Measurements from ENCODE around the gene KLK15.
"Not testable (repeated sequence)": the region's sequence is repeated elsewhere in the genome, so short reads cannot be mapped to it uniquely, and the experiment has no call there.

KLK15 gene

DNA sequence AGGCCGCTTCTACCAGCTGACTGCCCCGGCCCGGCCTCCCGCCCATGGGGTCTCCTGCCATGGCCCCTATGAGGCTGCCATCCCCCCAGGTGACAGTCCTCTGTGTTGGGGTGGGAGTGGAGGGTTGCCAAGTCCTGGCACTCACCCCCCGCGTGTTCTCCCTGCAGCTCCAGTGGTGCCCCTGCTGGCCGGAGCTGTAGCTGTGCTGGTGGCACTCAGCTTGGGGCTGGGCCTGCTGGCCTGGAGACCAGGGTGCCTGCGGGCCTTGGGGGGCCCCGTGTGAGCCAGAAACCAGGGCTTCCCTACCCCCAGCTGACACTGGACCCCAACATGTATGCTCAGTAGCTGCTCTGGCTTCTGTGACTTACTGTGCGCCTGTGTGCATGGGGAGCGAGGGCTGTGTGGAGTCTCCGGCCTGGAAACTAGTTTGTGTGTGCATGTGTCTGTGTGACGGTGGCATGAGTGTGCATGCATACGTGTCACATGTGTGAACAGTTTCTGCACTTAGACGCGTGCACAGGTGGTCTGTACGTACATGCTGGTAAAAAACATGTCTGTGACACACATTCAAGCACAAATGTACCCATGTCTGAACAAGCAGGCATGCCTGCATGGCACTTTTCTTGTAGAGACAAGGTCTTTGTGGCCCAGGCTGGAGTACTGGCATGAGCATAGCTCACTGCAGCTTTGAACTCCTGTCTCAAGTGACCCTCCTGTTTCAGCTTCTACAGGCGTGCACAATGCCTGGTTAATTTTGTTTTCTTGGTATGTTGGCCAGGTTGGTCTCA lies 38.3 kb downstream of the KLK15 start:
- FAIRE-seq = no peak

DNA sequence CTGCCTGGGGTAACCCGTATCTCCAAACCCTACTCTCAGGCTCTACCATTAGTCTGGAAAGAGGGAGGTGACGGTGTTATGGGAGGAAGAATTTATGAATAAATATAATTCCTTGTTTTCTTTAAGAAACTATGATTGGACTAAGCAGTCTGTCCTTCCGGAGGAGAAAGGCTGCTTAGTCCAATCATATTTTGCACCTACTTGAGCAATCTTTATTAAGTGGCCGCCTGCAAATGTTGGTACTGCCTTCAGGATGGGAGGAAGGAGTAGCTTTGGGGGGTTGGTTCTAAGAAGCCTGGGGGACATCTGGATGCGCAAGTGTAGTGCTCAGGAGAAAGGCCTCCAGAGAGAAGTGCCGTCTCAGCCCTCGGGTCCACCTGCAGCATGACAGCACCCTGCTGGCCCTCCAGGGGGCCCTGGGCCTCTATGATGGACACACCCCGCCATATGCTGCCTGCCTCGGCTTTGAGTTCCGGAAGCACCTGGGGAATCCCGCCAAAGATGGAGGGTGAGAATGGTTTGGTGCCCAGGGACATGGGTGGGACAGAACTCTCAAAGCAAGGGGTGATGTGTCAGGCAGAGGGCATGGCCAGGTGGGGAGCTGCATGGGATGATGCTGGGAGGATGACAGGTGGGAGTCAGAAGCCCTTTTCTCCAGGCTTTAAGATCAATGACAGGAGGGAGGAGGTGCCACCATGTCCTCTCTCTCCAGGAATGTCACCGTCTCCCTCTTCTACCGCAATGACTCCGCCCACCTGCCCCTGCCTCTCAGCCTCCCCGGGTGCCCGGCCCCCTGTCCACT lies 39.1 kb downstream of the KLK15 start:
- no peak for FAIRE-seq

DNA sequence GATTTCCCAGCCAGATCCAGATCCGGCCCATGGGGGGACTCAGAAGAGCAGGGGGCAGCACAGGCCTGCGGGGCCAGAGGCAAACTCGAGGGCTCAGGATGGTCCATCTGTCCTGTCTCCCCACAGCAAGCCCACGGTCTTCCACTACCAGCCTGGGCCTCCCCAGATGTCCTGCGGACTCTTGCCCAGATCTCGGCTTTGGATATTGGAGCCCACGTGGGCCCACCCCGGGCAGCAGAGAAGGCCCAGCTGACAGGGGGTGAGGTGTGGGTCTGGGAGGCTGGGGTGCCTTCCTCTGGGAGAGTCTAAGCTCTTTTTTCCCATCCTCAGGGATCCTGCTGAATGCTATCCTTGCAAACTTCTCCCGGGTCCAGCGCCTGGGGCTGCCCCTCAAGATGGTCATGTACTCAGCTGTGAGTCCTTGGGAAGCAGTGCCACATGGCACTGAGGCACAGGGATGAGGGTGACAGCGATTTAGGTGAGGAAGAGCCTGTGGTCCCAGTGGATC lies 39.8 kb downstream of the KLK15 start:
- FAIRE-seq = no peak

DNA sequence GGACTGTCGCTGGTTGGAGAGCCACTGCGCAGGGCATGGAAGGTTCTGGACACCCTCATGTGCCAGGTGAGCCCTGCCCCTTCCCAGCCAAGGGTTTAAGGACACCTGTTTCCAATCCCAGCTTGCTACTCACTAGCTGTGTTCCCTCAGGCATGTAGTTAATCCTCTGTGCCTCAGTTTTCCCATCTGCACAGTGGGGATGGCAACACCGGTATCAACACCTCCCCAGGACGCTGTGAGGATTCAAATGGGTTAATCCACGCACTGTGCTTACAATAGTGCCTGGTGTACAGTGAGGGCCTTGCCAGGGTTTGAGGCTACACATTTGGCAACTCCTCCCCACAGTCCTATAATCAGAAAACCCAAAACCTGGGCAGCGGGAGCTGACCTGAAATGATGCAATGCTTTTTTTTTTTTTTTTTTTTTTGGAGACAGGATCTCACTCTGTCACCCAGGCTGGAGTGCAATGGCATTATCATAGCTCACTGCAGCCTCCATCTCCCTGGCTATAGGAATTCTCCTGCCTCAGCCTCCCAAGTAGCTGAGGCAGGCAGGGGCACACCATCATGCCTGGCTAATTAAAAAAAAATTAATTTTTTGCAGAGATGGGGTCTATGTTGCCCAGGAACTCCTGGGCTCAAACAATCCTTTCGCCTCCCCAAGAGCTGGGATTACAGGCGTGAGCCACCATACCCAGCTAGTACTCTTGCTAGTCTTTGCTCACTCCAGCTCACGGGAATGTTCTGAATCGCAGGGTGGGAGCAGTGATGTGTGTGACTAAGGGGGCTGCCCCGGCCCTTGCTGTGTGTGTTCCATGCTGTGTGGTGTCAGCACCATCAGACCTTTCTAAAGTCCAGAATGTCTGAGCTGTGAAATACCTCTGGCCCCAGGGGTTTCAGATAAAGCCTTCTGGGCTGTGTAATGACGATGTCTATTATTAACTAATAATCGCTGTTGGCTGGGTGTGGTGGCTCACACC lies 40.8 kb downstream of the KLK15 start:
- no peak for FAIRE-seq

DNA sequence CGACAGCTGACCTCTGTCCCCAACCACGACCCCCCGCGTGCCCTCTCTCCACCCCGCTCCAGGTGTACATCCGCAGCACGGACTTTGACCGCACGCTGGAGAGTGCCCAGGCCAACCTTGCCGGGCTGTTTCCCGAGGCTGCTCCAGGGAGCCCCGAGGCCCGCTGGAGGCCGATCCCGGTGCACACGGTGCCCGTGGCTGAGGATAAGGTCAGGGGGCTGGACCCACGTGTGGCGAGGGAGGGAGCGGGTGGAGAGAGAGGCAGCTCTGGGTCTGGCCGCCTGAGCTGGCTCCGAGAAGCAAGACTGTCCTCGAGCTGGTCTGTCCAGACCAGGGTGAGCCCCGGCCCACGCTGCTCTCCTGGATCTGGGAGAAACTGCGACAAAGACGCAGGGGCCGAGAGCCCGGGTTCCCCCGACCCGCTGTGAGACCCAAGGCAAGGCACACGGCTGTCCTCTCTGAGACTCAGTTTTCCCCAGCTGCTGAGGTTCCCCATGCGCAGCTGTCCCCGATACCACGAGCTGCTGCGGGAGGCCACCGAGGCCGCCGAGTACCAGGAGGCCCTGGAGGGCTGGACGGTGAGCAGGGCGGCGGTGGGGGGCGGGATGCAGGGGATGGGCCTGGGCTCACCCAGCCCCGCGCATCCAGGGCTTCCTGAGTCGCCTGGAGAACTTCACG lies 41.6 kb downstream of the KLK15 start:
- FAIRE-seq = no peak

DNA sequence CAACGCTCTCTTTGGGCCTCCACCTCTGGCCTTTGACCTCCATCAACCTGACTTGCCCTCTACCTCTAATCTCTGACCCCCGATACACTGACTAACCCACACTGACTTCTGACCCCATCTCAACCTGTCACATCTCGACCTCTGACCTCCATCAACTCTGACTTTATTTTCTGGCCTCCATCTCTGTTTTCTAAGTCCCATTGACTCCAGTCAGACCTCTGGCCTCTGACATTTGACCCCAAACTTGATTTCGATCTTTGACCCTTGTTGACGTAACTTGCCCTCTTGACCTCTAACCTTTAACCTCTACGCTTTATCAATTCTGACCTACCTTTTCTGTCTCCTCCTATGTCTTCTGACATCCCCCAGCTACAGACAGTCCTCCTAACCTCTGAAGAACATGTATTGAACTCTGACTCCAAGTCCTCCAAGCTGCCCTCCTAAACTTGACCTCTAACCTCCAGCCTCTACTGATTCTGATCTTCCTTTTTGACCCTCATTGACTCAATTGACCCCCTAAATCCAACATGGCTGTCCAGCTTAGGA lies 42.4 kb downstream of the KLK15 start:
- no peak for FAIRE-seq

DNA sequence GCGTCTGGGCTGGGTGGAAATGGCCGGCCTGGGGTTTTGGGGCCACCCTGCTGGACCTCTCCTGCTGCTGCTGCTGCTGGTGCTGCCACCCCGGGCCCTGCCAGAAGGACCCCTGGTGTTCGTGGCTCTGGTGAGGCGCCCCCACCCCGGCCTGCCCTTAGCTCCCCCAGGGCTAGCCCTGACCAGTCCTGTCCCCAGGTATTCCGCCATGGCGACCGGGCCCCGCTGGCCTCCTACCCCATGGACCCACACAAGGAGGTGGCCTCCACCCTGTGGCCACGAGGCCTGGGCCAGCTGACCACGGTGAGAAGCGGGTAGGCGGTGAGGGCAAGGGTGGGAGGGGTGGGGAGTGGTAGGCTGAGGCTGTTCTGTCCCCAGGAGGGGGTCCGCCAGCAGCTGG lies 43.0 kb downstream of the KLK15 start, which contains the start of gene ACP4:
TSS of gene ACP4 (plus strand) at position 20 of the 400 bp plus-strand sequence. CDS start at position 20, 0 bp downstream.
- FAIRE-seq = no peak

DNA sequence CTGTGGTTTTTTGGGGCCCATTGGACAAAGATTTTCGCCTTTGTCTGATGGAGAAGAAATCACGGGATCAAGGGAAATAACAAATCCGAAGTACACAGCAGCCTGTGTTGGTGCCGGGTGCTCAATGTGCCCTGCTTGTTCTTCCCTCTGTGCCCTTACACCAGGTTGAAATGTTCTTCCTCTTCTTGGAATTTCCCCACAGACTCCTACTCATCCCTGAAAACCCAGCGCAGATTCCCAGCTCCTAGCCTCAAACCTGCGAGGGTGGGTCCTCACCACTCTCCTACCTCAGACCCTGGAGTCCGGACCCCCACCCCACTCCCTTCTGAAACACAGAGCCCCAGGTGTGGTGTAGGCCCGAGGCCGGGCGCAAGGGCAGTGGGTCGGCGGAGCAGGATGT lies 48.0 kb downstream of the KLK15 start:
- no peak for FAIRE-seq

DNA sequence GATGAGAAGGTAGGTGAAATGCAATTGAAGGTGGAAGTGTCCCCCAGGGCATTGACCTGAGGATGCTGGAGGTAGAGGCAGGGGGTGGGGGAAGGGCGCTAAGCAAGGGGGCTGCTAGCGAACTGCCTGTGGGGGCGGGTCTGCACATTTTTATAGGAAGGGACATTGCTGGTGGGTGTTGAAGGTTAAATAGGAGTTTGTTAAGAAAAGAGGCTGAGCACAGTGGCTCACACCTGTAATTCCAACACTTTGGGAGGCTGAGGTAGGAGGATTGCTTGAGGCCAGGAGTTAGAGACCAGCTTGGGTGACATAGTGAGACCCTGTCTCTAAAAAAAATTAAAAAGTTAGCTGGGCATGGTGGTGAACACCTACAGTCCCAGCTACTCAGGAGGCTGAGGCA lies 48.7 kb downstream of the KLK15 start:
- FAIRE-seq = no peak

DNA sequence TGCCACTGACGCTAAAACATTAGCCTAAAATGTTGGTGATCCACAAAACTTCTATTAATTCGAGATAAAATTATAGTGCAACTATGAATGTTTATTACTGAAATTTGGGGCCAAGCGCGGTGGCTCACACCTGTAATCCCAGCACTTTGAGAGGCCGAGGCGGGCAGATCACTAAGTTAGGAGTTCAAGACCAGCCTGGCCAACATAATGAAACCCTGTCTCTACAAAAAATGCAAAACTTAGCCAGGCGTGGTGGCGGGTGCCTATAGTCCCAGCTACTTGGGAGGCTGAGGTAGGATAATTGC lies 49.6 kb downstream of the KLK15 start:
- FAIRE-seq = not testable (repeated sequence)

DNA sequence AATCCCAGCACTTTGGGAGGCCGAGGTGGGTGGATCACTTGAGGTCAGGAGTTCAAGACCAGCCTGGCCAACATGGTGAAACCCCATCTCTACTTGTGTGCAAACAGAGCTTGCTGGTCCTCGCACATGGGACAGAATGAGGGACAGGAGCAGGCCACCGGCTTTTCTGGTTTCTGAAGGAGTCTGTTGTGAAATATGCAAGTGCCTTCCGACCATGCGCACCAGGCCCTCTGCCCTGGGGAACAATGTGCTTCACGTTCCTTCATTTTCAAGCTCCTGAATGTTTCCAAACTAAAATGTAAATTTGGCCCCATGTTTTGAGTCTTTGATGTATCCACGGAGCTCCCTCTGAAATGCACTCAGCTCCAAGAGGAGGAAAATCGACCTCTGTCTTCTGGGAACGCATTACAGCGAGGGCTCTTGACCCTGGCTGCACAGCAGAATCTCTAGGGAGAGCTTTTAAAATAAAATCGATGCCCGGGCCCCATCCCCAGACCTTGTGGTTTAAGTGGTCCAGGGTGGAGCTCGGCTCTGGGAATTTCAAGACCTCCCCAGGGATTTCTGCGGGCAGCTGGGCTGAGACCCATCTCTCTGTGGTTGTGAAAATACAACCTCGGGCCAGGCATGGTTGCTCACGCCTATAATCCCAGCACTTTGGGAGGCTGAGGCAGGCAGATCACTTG lies 52.5 kb downstream of the KLK15 start:
- no peak for FAIRE-seq

DNA sequence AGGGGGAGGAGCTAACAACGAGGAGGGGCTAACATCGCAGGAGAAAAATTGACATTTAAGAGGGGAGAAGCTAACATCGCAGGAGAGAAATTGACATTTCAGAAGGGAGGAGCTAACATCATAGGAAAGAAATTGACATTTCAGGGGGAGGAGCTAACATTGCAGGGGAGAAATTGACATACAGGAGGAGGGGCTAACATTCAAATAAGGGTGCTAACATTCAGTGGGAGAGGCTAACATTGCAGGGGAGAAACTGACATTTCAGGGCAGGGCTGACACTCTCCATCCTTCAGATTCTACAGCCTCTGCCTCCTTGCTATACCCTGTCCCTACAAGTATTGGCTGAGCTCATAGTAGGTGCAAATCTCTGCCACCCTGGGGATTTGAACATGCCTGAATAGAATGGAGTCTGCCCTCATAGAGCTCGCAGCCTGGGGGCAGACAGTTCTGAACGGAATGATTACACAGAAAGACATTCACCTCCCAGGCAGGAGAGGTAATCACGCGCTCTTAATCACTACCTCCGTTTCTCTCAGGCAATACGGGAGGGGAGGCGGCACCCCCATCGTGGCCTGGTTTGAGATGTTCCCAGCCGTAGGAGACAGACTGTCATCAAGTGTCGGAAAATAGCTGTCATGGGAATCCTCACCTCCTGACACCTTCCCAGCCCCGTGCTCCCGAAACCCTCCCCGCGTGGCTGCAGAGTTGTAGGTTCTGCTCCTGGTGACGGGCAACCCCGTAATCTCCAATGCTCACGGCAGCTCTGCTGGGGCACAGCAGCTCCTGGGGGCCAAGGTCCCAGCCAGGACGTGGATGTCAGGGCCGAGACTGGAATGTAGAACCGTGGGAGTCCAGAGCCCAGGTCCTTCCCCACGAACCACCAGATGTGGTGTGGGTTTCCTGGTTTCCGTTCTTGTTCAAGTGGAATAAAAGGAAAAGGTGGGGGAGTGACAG lies 53.6 kb downstream of the KLK15 start:
- no peak for FAIRE-seq

DNA sequence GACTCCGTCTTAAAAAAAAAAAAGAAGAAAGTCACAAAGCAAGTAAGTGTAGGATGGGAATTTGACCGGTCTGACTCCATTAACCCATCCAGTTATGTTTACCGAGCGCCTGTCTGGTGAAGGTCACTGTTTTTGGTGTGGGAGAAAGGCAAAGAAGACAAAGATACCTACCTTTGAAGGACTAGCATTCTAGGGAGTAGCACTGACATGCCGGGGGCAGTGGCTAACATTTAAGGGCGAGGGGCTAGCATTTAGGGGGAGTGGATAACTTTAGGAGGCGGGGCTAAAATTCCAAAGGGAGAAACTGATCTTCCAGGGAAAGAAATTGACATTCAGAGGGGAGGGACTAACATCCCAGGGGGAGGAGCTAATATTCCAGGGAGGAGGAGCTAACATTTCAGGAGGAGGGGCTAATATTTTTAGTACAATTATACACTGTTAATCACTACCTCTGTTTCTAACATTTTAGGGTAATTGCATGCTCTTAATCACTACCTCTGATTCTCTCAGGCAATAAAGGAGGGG lies 54.4 kb downstream of the KLK15 start:
- FAIRE-seq = no peak

DNA sequence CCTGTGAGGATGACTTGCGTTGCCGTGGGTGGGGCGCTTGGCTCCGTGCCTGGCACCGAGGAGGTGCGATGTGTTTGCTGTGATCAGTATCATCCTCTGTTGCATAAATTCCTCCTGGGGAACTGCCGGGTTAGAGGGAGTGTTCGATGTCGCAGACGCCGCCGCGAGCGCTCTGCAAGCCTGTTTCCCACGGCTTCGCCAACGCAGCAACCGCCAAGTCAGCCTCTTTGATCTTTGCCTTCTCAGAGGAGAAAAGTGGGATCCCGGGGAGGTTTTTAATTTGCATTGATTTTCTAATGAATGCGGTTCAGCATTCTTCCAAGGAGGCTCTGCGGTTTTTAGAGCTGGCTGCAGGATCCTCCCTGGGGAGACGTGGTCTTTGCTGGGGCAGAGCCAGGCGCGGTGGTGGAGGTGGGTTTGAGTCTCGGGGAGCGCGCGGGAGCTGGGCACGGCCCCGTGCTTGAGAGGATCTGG lies 55.5 kb downstream of the KLK15 start:
- no peak for FAIRE-seq

DNA sequence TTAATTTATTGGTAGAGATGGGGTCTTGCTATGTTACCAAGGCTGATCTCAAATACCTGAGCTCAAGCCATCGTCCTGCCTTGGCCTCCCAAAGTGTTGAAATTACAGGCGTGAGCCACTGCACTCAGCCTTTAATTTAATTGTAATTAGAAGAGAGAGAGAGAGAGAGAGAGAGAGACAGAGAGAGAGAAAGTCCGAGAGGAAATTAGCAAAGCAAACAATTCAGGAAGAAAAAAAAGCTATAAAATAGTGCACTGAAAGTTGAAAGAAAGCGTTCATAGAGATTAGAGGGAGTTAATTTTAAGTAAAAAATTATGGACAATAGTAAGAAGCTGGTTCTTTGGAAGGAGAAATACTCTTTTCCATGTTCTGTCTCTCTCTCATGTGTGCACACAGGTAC lies 56.1 kb downstream of the KLK15 start:
- FAIRE-seq = no peak

DNA sequence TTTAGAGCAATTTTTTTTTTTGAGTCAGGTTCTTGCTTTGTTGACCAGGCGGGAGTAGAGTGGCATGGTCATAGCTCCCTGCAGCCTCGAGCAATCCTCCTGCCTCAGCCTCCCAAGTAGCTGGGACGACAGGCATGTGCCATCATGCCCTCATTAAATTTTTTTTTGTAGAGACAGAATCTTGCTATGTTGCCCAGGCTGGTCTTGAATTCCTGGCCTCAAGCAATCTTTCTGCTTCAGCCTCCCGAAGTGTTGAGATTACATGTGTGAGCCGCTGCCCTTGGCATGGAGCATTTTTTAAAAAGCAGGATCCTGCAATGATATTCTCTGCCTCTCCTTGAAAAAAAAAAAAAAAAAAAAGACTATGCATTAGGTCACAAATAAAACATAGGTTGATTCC lies 57.2 kb downstream of the KLK15 start:
- FAIRE-seq = no peak

Measured in colon (tissue), 2 donors.